HEK293 (cell line): ENCODE data around the gene LACC1.
A peak's percentile ranks its signal among the peaks of the same experiment; 100 is the strongest.

Source experiments
- GLIS1 ChIP-seq: fragments of 450-650 bp; formaldehyde crosslinking; IDR thresholded peaks from 2 replicates; pipeline ENCODE4 v1.5.1; 2016; ENCODE audit warnings: missing biosample characterization, missing genetic modification characterization
- IKZF3 ChIP-seq: fragments of 450-650 bp; IDR thresholded peaks from 2 replicates; pipeline ENCODE4 v1.5.0; 2018; ENCODE audit warnings: missing biosample characterization, mild to moderate bottlenecking, missing genetic modification characterization, moderate library complexity
- SCRT2 ChIP-seq: fragments of 450-650 bp; formaldehyde crosslinking; IDR thresholded peaks from 2 replicates; pipeline ENCODE4 v1.5.1; 2016; ENCODE audit warnings: missing biosample characterization, missing genetic modification characterization
- WT1 ChIP-seq: fragments of 450-650 bp; formaldehyde crosslinking; IDR thresholded peaks from 2 replicates; pipeline ENCODE4 v1.5.1; 2016; ENCODE audit warnings: missing biosample characterization, missing genetic modification characterization
- ZBTB8A ChIP-seq: fragments of 450-650 bp; formaldehyde crosslinking; IDR thresholded peaks from 2 replicates; pipeline ENCODE4 v1.5.1; 2016; ENCODE audit warnings: missing biosample characterization, missing genetic modification characterization
- ZIC2 ChIP-seq: fragments of 450-650 bp; formaldehyde crosslinking; IDR thresholded peaks from 2 replicates; pipeline ENCODE4 v1.5.1; 2016; ENCODE audit warnings: missing biosample characterization, missing genetic modification characterization
- ZNF140 ChIP-seq: fragments of 450-650 bp; formaldehyde crosslinking; IDR thresholded peaks from 2 replicates; pipeline ENCODE4 v1.5.1; 2016; ENCODE audit warnings: missing biosample characterization, missing genetic modification characterization
- ZNF221 ChIP-seq: fragments of 450-650 bp; formaldehyde crosslinking; IDR thresholded peaks from 2 replicates; pipeline ENCODE4 v1.5.1; 2017; ENCODE audit warnings: missing biosample characterization, missing genetic modification characterization, borderline replicate concordance
- ZNF37A ChIP-seq: fragments of 450-650 bp; IDR thresholded peaks from 2 replicates; pipeline ENCODE4 v1.5.1; 2018; ENCODE audit warnings: missing biosample characterization, missing genetic modification characterization
- ZNF530 ChIP-seq: fragments of 450-650 bp; formaldehyde crosslinking; IDR thresholded peaks from 2 replicates; pipeline ENCODE4 v1.5.1; 2016; ENCODE audit warnings: low read depth, missing biosample characterization, missing genetic modification characterization
- ZNF544 ChIP-seq: fragments of 450-650 bp; formaldehyde crosslinking; IDR thresholded peaks from 2 replicates; pipeline ENCODE4 v1.5.0; 2017; ENCODE audit warnings: missing biosample characterization, missing genetic modification characterization
- ZNF555 ChIP-seq: fragments of 450-650 bp; formaldehyde crosslinking; conservative IDR thresholded peaks from 2 replicates; pipeline ENCODE4 v1.5.1; 2017; ENCODE audit warnings: missing biosample characterization, mild to moderate bottlenecking, missing genetic modification characterization, inconsistent platforms
- ZNF585B ChIP-seq: fragments of 450-650 bp; formaldehyde crosslinking; IDR thresholded peaks from 2 replicates; pipeline ENCODE4 v1.5.1; 2016; ENCODE audit warnings: missing biosample characterization, missing genetic modification characterization
- ZNF610 ChIP-seq: fragments of 450-650 bp; formaldehyde crosslinking; IDR thresholded peaks from 2 replicates; pipeline ENCODE4 v1.5.1; 2016; ENCODE audit warnings: missing biosample characterization, missing genetic modification characterization, borderline replicate concordance
- ZNF654 ChIP-seq: fragments of 450-650 bp; formaldehyde crosslinking; IDR thresholded peaks from 2 replicates; pipeline ENCODE4 v1.5.1; 2016; ENCODE audit warnings: low read depth, missing biosample characterization, missing genetic modification characterization
- ZNF747 ChIP-seq: fragments of 450-650 bp; formaldehyde crosslinking; IDR thresholded peaks from 2 replicates; pipeline ENCODE4 v1.5.1; 2016; ENCODE audit warnings: missing biosample characterization, missing genetic modification characterization
- TF ChIP-seq, protein P1 (sequence below): fragments of 450-650 bp; formaldehyde crosslinking; IDR thresholded peaks from 2 replicates; pipeline ENCODE4 v1.5.1; 2017; ENCODE audit warnings: missing biosample characterization, missing genetic modification characterization
- TF ChIP-seq, protein P2 (sequence below): fragments of 450-650 bp; formaldehyde crosslinking; IDR thresholded peaks from 2 replicates; pipeline ENCODE4 v1.5.1; 2016; ENCODE audit warnings: missing biosample characterization, missing genetic modification characterization
- TF ChIP-seq, protein P3 (sequence below): fragments of 450-650 bp; formaldehyde crosslinking; conservative IDR thresholded peaks from 2 replicates; pipeline ENCODE4 v1.5.1; 2016; ENCODE audit warnings: low read depth, missing biosample characterization, missing genetic modification characterization
- TF ChIP-seq, protein P4 (sequence below): fragments of 450-650 bp; formaldehyde crosslinking; IDR thresholded peaks from 2 replicates; pipeline ENCODE4 v1.5.1; 2016; ENCODE audit warnings: missing biosample characterization, missing genetic modification characterization
- TF ChIP-seq, protein P5 (sequence below): fragments of 450-650 bp; formaldehyde crosslinking; IDR thresholded peaks from 2 replicates; pipeline ENCODE4 v1.5.1; 2016; ENCODE audit warnings: missing biosample characterization, missing genetic modification characterization
- TF ChIP-seq, protein P6 (sequence below): fragments of 450-650 bp; IDR thresholded peaks from 2 replicates; pipeline ENCODE4 v1.5.1; 2018; ENCODE audit warnings: missing biosample characterization, missing genetic modification characterization

The LACC1 gene

DNA sequence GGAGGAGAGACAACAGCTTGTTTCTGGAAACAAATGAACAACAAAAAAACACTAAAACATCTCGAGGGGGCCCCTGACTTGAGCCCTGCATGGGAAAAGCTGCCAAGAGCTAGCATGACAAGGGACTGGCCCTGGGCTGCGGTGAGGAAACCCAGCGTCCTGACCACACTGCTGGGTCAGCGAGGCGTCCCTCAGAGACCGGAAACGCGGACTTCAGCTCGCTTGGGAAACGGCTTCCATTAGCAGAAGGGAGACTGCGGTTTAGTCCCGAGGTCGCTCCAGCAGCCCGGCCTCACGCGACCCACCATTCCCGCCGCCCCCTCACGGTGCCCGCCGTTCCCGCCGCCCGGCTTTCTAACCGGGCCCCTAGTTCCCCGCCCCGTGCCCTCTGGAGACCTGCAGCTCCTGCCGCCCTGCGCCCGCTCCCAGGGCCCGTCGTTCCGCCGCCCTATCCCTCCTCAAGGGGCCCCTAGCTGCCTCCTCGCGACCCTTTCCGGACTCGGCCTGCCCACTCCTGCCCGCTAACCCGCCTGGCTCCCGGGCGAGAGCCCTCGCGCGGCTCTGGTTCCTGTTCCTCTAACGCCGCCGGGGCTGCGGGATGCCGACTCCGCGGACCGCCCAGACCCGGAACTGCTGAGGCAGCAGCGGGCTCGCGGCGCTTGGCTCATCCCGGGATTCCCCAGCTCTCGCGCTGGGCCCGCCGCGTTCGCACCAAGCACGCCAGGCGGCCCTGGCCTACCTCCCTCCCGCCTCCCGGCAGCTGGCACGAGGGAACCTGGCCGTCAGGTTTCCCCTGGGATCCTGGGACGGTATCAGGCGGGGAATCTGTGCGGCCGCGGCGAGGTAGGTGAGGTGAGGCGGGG, 581 bp upstream of the LACC1 start, which contains the start of gene CCDC122 (continued):
- TF ChIP-seq, protein P1, sequence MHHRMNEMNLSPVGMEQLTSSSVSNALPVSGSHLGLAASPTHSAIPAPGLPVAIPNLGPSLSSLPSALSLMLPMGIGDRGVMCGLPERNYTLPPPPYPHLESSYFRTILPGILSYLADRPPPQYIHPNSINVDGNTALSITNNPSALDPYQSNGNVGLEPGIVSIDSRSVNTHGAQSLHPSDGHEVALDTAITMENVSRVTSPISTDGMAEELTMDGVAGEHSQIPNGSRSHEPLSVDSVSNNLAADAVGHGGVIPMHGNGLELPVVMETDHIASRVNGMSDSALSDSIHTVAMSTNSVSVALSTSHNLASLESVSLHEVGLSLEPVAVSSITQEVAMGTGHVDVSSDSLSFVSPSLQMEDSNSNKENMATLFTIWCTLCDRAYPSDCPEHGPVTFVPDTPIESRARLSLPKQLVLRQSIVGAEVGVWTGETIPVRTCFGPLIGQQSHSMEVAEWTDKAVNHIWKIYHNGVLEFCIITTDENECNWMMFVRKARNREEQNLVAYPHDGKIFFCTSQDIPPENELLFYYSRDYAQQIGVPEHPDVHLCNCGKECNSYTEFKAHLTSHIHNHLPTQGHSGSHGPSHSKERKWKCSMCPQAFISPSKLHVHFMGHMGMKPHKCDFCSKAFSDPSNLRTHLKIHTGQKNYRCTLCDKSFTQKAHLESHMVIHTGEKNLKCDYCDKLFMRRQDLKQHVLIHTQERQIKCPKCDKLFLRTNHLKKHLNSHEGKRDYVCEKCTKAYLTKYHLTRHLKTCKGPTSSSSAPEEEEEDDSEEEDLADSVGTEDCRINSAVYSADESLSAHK (tag by site-specific recombination), result no peak; the same call in 1 of the 2 replicates
- TF ChIP-seq ZNF654 (no peak), ZIC2 (tag by site-specific recombination) (peak; percentile 81), SCRT2 (tag by site-specific recombination) (no peak), IKZF3 (tag by site-specific recombination) (peak; percentile 83), ZNF555 (tag by site-specific recombination) (no peak), ZNF747 (no peak), GLIS1 (tag by site-specific recombination) (no peak; the same call in 1 of the 2 replicates), ZNF530 (tag by site-specific recombination) (no peak), WT1 (tag by site-specific recombination) (no peak), ZNF140 (tag by site-specific recombination) (no peak), ZNF221 (tag by site-specific recombination) (no peak), ZNF610 (no peak), ZNF37A (tag by site-specific recombination) (no peak), ZBTB8A (tag by site-specific recombination) (peak; percentile 98), ZNF585B (tag by site-specific recombination) (no peak), ZNF544 (tag by site-specific recombination) (no peak)
- TF ChIP-seq, protein P2, sequence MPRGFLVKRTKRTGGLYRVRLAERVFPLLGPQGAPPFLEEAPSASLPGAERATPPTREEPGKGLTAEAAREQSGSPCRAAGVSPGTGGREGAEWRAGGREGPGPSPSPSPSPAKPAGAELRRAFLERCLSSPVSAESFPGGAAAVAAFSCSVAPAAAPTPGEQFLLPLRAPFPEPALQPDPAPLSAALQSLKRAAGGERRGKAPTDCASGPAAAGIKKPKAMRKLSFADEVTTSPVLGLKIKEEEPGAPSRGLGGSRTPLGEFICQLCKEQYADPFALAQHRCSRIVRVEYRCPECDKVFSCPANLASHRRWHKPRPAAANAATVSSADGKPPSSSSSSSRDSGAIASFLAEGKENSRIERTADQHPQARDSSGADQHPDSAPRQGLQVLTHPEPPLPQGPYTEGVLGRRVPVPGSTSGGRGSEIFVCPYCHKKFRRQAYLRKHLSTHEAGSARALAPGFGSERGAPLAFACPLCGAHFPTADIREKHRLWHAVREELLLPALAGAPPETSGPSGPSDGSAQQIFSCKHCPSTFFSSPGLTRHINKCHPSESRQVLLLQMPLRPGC, result no peak
- TF ChIP-seq, protein P3, sequence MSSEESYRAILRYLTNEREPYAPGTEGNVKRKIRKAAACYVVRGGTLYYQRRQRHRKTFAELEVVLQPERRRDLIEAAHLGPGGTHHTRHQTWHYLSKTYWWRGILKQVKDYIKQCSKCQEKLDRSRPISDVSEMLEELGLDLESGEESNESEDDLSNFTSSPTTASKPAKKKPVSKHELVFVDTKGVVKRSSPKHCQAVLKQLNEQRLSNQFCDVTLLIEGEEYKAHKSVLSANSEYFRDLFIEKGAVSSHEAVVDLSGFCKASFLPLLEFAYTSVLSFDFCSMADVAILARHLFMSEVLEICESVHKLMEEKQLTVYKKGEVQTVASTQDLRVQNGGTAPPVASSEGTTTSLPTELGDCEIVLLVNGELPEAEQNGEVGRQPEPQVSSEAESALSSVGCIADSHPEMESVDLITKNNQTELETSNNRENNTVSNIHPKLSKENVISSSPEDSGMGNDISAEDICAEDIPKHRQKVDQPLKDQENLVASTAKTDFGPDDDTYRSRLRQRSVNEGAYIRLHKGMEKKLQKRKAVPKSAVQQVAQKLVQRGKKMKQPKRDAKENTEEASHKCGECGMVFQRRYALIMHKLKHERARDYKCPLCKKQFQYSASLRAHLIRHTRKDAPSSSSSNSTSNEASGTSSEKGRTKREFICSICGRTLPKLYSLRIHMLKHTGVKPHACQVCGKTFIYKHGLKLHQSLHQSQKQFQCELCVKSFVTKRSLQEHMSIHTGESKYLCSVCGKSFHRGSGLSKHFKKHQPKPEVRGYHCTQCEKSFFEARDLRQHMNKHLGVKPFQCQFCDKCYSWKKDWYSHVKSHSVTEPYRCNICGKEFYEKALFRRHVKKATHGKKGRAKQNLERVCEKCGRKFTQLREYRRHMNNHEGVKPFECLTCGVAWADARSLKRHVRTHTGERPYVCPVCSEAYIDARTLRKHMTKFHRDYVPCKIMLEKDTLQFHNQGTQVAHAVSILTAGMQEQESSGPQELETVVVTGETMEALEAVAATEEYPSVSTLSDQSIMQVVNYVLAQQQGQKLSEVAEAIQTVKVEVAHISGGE (tag by site-specific recombination), result peak; percentile 2; the same call in 1 of the 2 replicates
- TF ChIP-seq, protein P4, sequence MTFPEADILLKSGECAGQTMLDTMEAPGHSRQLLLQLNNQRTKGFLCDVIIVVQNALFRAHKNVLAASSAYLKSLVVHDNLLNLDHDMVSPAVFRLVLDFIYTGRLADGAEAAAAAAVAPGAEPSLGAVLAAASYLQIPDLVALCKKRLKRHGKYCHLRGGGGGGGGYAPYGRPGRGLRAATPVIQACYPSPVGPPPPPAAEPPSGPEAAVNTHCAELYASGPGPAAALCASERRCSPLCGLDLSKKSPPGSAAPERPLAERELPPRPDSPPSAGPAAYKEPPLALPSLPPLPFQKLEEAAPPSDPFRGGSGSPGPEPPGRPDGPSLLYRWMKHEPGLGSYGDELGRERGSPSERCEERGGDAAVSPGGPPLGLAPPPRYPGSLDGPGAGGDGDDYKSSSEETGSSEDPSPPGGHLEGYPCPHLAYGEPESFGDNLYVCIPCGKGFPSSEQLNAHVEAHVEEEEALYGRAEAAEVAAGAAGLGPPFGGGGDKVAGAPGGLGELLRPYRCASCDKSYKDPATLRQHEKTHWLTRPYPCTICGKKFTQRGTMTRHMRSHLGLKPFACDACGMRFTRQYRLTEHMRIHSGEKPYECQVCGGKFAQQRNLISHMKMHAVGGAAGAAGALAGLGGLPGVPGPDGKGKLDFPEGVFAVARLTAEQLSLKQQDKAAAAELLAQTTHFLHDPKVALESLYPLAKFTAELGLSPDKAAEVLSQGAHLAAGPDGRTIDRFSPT (tag by site-specific recombination), result peak; percentile 94
- TF ChIP-seq, protein P5, sequence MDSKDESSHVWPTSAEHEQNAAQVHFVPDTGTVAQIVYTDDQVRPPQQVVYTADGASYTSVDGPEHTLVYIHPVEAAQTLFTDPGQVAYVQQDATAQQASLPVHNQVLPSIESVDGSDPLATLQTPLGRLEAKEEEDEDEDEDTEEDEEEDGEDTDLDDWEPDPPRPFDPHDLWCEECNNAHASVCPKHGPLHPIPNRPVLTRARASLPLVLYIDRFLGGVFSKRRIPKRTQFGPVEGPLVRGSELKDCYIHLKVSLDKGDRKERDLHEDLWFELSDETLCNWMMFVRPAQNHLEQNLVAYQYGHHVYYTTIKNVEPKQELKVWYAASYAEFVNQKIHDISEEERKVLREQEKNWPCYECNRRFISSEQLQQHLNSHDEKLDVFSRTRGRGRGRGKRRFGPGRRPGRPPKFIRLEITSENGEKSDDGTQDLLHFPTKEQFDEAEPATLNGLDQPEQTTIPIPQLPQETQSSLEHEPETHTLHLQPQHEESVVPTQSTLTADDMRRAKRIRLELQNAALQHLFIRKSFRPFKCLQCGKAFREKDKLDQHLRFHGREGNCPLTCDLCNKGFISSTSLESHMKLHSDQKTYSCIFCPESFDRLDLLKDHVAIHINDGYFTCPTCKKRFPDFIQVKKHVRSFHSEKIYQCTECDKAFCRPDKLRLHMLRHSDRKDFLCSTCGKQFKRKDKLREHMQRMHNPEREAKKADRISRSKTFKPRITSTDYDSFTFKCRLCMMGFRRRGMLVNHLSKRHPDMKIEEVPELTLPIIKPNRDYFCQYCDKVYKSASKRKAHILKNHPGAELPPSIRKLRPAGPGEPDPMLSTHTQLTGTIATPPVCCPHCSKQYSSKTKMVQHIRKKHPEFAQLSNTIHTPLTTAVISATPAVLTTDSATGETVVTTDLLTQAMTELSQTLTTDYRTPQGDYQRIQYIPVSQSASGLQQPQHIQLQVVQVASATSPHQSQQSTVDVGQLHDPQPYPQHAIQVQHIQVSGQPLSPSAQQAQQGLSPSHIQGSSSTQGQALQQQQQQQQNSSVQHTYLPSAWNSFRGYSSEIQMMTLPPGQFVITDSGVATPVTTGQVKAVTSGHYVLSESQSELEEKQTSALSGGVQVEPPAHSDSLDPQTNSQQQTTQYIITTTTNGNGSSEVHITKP, result no peak
- TF ChIP-seq, protein P6, sequence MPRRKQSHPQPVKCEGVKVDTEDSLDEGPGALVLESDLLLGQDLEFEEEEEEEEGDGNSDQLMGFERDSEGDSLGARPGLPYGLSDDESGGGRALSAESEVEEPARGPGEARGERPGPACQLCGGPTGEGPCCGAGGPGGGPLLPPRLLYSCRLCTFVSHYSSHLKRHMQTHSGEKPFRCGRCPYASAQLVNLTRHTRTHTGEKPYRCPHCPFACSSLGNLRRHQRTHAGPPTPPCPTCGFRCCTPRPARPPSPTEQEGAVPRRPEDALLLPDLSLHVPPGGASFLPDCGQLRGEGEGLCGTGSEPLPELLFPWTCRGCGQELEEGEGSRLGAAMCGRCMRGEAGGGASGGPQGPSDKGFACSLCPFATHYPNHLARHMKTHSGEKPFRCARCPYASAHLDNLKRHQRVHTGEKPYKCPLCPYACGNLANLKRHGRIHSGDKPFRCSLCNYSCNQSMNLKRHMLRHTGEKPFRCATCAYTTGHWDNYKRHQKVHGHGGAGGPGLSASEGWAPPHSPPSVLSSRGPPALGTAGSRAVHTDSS (tag by site-specific recombination), result no peak
